ENCODE measurements around the gene HIPK2.

DNA sequence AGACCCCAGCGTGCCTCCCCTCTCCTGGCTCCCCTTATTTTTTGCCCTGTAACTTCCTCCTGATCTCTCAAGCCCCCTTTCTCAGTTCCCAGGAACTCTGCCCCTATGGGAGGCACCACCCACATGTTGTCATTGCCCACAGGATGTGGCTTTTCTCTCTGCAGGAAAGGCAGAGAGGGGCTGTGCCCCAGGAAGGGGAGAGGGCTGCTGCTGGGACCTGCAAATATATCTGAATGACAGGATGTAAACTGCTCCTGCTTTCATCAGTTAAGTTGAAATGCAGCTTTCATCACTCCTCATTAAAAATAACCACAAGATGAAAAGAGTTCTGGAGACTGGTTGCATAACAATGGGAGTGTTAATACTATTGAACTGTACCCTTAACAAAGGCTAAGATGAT is 151.0 kb downstream of the HIPK2 start:
- TF ChIP-seq ELF4 (IDR thresholded peaks at IDR 0.05) (no peak), BHLHE40 (IDR thresholded peaks at IDR 0.05; ENCODE audit: borderline replicate concordance) (no peak), FOXM1 (IDR thresholded peaks at IDR 0.05; ENCODE audit: borderline replicate concordance) (no peak), LEF1 (IDR thresholded peaks at IDR 0.05; ENCODE audit: borderline replicate concordance) (no peak), SP1 (IDR thresholded peaks at IDR 0.05) (no peak), FOXA1 (IDR thresholded peaks at IDR 0.05) (no peak)
- TF ChIP-seq, protein P1, sequence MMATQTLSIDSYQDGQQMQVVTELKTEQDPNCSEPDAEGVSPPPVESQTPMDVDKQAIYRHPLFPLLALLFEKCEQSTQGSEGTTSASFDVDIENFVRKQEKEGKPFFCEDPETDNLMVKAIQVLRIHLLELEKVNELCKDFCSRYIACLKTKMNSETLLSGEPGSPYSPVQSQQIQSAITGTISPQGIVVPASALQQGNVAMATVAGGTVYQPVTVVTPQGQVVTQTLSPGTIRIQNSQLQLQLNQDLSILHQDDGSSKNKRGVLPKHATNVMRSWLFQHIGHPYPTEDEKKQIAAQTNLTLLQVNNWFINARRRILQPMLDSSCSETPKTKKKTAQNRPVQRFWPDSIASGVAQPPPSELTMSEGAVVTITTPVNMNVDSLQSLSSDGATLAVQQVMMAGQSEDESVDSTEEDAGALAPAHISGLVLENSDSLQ (IDR thresholded peaks at IDR 0.05): no peak

Measured in HEK293T (cell line).